ENCODE measurements around the gene USP25. TPM values are rescaled to one million over a fixed set of nuclear protein-coding genes. Genes with fewer than 3 reads are reported as not detected.

USP25 gene, protein sequence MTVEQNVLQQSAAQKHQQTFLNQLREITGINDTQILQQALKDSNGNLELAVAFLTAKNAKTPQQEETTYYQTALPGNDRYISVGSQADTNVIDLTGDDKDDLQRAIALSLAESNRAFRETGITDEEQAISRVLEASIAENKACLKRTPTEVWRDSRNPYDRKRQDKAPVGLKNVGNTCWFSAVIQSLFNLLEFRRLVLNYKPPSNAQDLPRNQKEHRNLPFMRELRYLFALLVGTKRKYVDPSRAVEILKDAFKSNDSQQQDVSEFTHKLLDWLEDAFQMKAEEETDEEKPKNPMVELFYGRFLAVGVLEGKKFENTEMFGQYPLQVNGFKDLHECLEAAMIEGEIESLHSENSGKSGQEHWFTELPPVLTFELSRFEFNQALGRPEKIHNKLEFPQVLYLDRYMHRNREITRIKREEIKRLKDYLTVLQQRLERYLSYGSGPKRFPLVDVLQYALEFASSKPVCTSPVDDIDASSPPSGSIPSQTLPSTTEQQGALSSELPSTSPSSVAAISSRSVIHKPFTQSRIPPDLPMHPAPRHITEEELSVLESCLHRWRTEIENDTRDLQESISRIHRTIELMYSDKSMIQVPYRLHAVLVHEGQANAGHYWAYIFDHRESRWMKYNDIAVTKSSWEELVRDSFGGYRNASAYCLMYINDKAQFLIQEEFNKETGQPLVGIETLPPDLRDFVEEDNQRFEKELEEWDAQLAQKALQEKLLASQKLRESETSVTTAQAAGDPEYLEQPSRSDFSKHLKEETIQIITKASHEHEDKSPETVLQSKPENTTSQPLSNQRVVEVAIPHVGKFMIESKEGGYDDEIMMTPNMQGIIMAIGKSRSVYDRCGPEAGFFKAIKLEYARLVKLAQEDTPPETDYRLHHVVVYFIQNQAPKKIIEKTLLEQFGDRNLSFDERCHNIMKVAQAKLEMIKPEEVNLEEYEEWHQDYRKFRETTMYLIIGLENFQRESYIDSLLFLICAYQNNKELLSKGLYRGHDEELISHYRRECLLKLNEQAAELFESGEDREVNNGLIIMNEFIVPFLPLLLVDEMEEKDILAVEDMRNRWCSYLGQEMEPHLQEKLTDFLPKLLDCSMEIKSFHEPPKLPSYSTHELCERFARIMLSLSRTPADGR
- total RNA-seq (2022) (21.8 and 22.1 TPM in 2 replicates), Bru-seq, nascent RNA (percentile 88 among the genes with signal in this experiment), BruChase-seq, experiment 1, labeled RNA remaining after a 6-hour chase (percentile 60 among the genes with signal in this experiment), BruChase-seq, experiment 2, labeled RNA remaining after a 2-hour chase (percentile 63 among the genes with signal in this experiment)
- long read RNA-seq, partial matches to known transcripts, result 4 of 12 reads
- long read RNA-seq, other reads (novel, unspliced or antisense), result 5 of 12 reads

DNA sequence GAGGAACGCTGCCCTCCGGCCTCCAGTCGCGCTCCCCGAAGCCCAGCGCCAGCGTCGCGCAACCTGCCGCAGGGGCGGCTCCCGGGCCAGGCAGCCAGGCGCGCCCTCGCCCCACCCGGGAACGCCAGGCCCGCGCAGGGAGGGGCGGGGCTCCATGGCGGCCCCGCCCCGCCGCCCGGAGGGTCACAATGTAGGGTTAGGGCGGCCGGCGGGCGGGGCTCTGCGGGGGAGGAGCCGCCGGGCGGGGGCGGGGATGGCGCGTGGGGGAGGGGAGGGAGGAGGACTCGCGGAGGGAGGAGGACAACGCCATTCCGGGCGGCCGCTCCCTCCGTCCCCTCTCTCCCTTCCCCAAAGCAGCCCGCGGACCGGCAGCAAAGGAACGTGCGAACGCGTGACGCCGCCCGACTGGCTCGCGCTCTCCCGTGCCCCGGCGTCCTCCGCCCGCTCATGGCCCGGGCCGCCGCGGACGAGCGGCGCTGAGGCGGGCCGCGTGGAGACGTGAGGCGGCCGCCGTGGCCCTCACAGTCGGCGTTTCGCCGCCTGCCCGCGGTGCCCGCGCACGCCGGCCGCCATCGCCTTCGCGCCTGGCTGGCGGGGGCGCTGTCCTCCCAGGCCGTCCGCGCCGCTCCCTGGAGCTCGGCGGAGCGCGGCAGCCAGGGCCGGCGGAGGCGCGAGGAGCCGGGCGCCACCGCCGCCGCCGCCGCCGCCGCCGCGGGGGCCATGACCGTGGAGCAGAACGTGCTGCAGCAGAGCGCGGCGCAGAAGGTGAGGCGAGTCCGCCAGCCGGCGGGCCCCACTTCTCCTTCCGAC is at the start of gene USP25:
TSS of gene USP25 (plus strand) at position 309 of the 810 bp plus-strand sequence. CDS start at position 721, 412 bp downstream.
- BruUV-seq (replicated peaks), result no TSS peak
- CTCF ChIA-PET, result no interaction called here
- Mint-ChIP-seq H3K27ac (ENCODE audit: unreplicated experiment) (peak within 1 kb of the TSS; percentile 77), H3K4me3 (ENCODE audit: low read depth, unreplicated experiment) (peak within 1 kb of the TSS; percentile 77), H3K9me3 (ENCODE audit: low read depth, unreplicated experiment) (no peaks in the 10 kb centered on the region), H3K36me3 (ENCODE audit: insufficient read depth, unreplicated experiment) (peaks cover 11% of the 10 kb centered on the region), H3K4me1 (ENCODE audit: low read depth, unreplicated experiment) (peaks cover 7% of the 10 kb centered on the region), H3K27me3 (ENCODE audit: unreplicated experiment) (no peaks in the 10 kb centered on the region)
- DNase-seq, result peak; percentile 74
- TF ChIP-seq, protein P1, sequence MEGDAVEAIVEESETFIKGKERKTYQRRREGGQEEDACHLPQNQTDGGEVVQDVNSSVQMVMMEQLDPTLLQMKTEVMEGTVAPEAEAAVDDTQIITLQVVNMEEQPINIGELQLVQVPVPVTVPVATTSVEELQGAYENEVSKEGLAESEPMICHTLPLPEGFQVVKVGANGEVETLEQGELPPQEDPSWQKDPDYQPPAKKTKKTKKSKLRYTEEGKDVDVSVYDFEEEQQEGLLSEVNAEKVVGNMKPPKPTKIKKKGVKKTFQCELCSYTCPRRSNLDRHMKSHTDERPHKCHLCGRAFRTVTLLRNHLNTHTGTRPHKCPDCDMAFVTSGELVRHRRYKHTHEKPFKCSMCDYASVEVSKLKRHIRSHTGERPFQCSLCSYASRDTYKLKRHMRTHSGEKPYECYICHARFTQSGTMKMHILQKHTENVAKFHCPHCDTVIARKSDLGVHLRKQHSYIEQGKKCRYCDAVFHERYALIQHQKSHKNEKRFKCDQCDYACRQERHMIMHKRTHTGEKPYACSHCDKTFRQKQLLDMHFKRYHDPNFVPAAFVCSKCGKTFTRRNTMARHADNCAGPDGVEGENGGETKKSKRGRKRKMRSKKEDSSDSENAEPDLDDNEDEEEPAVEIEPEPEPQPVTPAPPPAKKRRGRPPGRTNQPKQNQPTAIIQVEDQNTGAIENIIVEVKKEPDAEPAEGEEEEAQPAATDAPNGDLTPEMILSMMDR (IDR thresholded peaks at IDR 0.05; ENCODE audit: unreplicated experiment), result no peak
- intact Hi-C loops (cut with micrococcal nuclease; ENCODE audit: unreplicated experiment), result loop anchor here (5.0 to 10.0 kb wide), 3 partner anchors 67 to 115 kb away; no protein-coding TSS in a partner anchor

- TF ChIP-seq, protein P1 (IDR thresholded peaks at IDR 0.05; ENCODE audit: unreplicated experiment), result no peak
- peaks cover 11% of the 10 kb centered on the region for H3K9me3 Mint-ChIP-seq (ENCODE audit: low read depth, unreplicated experiment)
- H3K36me3 Mint-ChIP-seq (ENCODE audit: insufficient read depth, unreplicated experiment), result peaks cover 4% of the 10 kb centered on the region
- peaks cover 20% of the 10 kb centered on the region for H3K4me1 Mint-ChIP-seq (ENCODE audit: low read depth, unreplicated experiment)
- no TSS peak for BruUV-seq (replicated peaks)
- DNase-seq, result no peak
- peak overlapping the region; percentile 66 for H3K27ac Mint-ChIP-seq (ENCODE audit: unreplicated experiment)
- H3K4me3 Mint-ChIP-seq (ENCODE audit: low read depth, unreplicated experiment), result no peak overlapping the region
- H3K27me3 Mint-ChIP-seq (ENCODE audit: unreplicated experiment), result no peaks in the 10 kb centered on the region
- intact Hi-C loops (cut with micrococcal nuclease; ENCODE audit: unreplicated experiment), result no loop called here
- CTCF ChIA-PET, result no interaction called here
Observed at GRCh38 chr21:15682186-15682895, 47.4 kb upstream of the USP25 start.

GRCh38 chr21:15682977-15683376 is 46.8 kb upstream of the USP25 start:
- no peak for DNase-seq
- no TSS peak for BruUV-seq (replicated peaks)
- TF ChIP-seq, protein P1 (IDR thresholded peaks at IDR 0.05; ENCODE audit: unreplicated experiment), result no peak
- H3K27me3 Mint-ChIP-seq (ENCODE audit: unreplicated experiment), result no peaks in the 10 kb centered on the region
- H3K4me1 Mint-ChIP-seq (ENCODE audit: low read depth, unreplicated experiment), result peaks cover 20% of the 10 kb centered on the region
- H3K4me3 Mint-ChIP-seq (ENCODE audit: low read depth, unreplicated experiment), result no peak overlapping the region
- CTCF ChIA-PET, result no interaction called here
- intact Hi-C loops (cut with micrococcal nuclease; ENCODE audit: unreplicated experiment), result no loop called here
- H3K36me3 Mint-ChIP-seq (ENCODE audit: insufficient read depth, unreplicated experiment), result peaks cover 4% of the 10 kb centered on the region
- peaks cover 11% of the 10 kb centered on the region for H3K9me3 Mint-ChIP-seq (ENCODE audit: low read depth, unreplicated experiment)
- peak overlapping the region; percentile 66 for H3K27ac Mint-ChIP-seq (ENCODE audit: unreplicated experiment)
